OCI-LY3 (cell line): ENCODE results near the gene ITGAX.

Experiments used
- EZH2phosphoT487 ChIP-seq: fragments of 200-600 bp; shearing (Covaris generic); IDR thresholded peaks from 2 replicates; pipeline ENCODE4 v1.6.1; 2018; ENCODE audit warnings: antibody characterized with exemption, mixed run types, low read depth
- TF ChIP-seq, protein P1 (sequence below): fragments of 200-600, 300-600 bp; sonication (generic); IDR thresholded peaks from 2 replicates; pipeline ENCODE4 v1.5.1; 2014; ENCODE audit warnings: antibody characterized with exemption, low read length, low read depth

DNA sequence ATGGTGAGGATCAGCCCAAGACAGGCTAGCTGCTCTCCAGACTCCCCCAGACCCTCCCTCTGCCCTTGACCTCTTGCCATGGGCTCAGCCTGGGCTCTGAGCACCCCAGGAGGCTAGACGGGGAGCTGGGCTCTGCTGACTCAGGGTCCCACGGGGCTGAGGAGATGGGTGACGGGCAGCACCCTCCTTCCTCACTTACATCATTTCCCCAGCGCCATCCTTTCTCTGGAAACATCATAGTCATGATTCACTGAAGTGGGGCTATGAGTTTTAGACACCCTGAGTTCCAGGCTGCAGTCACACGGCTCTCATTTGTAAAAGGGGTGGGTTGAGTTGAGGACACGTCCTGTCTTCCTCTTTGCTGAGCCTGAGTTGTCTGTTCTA is 3.0 kb upstream of the ITGAX start:
- TF ChIP-seq, protein P1, sequence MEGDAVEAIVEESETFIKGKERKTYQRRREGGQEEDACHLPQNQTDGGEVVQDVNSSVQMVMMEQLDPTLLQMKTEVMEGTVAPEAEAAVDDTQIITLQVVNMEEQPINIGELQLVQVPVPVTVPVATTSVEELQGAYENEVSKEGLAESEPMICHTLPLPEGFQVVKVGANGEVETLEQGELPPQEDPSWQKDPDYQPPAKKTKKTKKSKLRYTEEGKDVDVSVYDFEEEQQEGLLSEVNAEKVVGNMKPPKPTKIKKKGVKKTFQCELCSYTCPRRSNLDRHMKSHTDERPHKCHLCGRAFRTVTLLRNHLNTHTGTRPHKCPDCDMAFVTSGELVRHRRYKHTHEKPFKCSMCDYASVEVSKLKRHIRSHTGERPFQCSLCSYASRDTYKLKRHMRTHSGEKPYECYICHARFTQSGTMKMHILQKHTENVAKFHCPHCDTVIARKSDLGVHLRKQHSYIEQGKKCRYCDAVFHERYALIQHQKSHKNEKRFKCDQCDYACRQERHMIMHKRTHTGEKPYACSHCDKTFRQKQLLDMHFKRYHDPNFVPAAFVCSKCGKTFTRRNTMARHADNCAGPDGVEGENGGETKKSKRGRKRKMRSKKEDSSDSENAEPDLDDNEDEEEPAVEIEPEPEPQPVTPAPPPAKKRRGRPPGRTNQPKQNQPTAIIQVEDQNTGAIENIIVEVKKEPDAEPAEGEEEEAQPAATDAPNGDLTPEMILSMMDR, result no peak
- TF ChIP-seq EZH2phosphoT487, result no peak
